ENCODE data around the gene KCNQ5.

Gene KCNQ5

DNA sequence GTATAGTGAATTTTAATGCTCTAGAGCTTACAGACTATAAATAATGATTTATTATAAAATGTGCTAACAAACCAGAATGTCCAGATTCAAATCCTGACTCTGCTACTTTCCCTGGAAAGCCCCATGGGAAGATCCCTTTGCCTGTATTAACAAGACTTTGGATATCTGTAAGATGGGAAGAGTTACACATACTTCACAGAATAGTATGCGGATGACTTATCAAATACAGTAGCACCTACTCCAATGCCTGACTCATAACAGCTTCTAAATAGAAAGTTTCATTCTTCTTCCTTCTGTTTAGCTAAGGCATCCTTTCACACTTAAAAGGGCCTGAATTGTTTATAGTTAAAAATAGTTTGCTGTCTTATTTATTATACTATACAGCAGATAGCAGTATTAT, 166.3 kb downstream of the KCNQ5 start:
- Histone ChIP-seq H3K27ac (ENCODE audit: low read depth, low read length) (no peak overlapping the region), H3K79me2 (ENCODE audit: insufficient read depth, low read length) (peaks cover 47% of the 10 kb centered on the region), H3K9ac (ENCODE audit: low read length) (no peak overlapping the region), H3K27me3 (ENCODE audit: low read length) (no peaks in the 10 kb centered on the region), H3K36me3 (ENCODE audit: low read length) (no peaks in the 10 kb centered on the region), H3K9me3 (ENCODE audit: insufficient read depth, low read length) (no peaks in the 10 kb centered on the region), H3K4me3 (ENCODE audit: insufficient read depth, low read length, poor library complexity, severe bottlenecking) (no peak overlapping the region), H3K4me2 (ENCODE audit: low read depth, low read length, poor library complexity, severe bottlenecking) (no peak overlapping the region), H3F3A (ENCODE audit: insufficient read depth) (no peaks in the 10 kb centered on the region), H3K9me2 (replicated peaks; ENCODE audit: insufficient read depth, low read length) (no peaks in the 10 kb centered on the region), H4K20me1 (ENCODE audit: low read depth, low read length) (no peaks in the 10 kb centered on the region; the same call in 1 of the 2 replicates), H2AFZ (ENCODE audit: low read depth, low read length, severe bottlenecking) (no peak overlapping the region)
- TF ChIP-seq, protein P1, sequence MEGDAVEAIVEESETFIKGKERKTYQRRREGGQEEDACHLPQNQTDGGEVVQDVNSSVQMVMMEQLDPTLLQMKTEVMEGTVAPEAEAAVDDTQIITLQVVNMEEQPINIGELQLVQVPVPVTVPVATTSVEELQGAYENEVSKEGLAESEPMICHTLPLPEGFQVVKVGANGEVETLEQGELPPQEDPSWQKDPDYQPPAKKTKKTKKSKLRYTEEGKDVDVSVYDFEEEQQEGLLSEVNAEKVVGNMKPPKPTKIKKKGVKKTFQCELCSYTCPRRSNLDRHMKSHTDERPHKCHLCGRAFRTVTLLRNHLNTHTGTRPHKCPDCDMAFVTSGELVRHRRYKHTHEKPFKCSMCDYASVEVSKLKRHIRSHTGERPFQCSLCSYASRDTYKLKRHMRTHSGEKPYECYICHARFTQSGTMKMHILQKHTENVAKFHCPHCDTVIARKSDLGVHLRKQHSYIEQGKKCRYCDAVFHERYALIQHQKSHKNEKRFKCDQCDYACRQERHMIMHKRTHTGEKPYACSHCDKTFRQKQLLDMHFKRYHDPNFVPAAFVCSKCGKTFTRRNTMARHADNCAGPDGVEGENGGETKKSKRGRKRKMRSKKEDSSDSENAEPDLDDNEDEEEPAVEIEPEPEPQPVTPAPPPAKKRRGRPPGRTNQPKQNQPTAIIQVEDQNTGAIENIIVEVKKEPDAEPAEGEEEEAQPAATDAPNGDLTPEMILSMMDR (IDR thresholded peaks at IDR 0.05; ENCODE audit: insufficient read depth, low read length, poor library complexity, severe bottlenecking): no peak
- no peak for TF ChIP-seq EZH2phosphoT487 (conservative IDR thresholded peaks at IDR 0.05; ENCODE audit: low read length)

DNA sequence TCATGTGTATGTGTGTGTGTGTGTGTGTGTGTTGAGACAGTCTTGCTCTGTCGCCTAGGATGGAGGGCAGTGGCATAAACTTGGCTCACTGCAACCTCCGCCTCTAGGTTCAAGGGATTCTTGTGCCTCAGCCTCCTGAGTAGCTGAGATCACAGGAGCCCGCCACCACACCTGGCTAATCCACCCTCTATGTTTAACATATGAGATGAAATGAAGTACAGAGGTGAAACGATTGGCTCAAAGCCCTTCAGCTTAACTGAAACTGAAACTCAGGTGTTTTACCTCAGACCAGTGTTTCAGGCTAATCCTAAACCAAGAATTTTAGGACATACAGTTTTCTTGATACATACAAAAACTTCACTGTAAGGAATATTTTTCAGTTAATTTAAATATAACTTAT, 167.3 kb downstream of the KCNQ5 start:
- TF ChIP-seq, protein P1 (IDR thresholded peaks at IDR 0.05; ENCODE audit: insufficient read depth, low read length, poor library complexity, severe bottlenecking): no peak
- TF ChIP-seq EZH2phosphoT487 (conservative IDR thresholded peaks at IDR 0.05; ENCODE audit: low read length): no peak
- no peaks in the 10 kb centered on the region for H3K9me3 ChIP-seq (ENCODE audit: insufficient read depth, low read length)
- H3K36me3 ChIP-seq (ENCODE audit: low read length): no peaks in the 10 kb centered on the region
- no peak overlapping the region for H3K4me2 ChIP-seq (ENCODE audit: low read depth, low read length, poor library complexity, severe bottlenecking)
- no peak overlapping the region for H3K4me3 ChIP-seq (ENCODE audit: insufficient read depth, low read length, poor library complexity, severe bottlenecking)
- no peaks in the 10 kb centered on the region; the same call in 1 of the 2 replicates for H4K20me1 ChIP-seq (ENCODE audit: low read depth, low read length)
- H3K79me2 ChIP-seq (ENCODE audit: insufficient read depth, low read length): peaks cover 44% of the 10 kb centered on the region
- H3K27me3 ChIP-seq (ENCODE audit: low read length): no peaks in the 10 kb centered on the region
- no peak overlapping the region for H2AFZ ChIP-seq (ENCODE audit: low read depth, low read length, severe bottlenecking)
- no peaks in the 10 kb centered on the region for H3K9me2 ChIP-seq (replicated peaks; ENCODE audit: insufficient read depth, low read length)
- no peaks in the 10 kb centered on the region for H3F3A ChIP-seq (ENCODE audit: insufficient read depth)
- H3K27ac ChIP-seq (ENCODE audit: low read depth, low read length): no peak overlapping the region
- H3K9ac ChIP-seq (ENCODE audit: low read length): no peak overlapping the region

DNA sequence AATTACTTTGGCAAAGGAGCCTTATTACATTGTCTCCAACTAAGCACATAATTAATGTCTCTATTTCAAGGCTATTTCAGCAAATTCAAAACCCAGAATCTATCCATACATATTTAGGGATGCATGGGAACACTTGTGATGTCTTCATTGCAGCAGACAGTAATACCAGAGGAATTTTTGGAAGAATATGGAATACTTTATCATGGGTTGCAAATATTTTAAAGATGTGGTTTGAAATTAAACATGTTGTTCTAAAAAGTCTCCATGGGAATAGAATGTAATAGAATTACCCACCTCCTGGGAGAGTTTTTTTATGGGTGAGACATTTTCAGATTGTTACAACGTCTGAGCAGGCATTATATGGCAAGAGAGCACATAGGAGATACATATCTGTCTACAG, 170.8 kb downstream of the KCNQ5 start:
- Histone ChIP-seq H3K27ac (ENCODE audit: low read depth, low read length) (no peak overlapping the region), H3K9me2 (replicated peaks; ENCODE audit: insufficient read depth, low read length) (no peaks in the 10 kb centered on the region), H3K79me2 (ENCODE audit: insufficient read depth, low read length) (peaks cover 23% of the 10 kb centered on the region), H2AFZ (ENCODE audit: low read depth, low read length, severe bottlenecking) (no peak overlapping the region), H3K9ac (ENCODE audit: low read length) (no peak overlapping the region), H3K27me3 (ENCODE audit: low read length) (no peaks in the 10 kb centered on the region), H3F3A (ENCODE audit: insufficient read depth) (no peaks in the 10 kb centered on the region), H4K20me1 (ENCODE audit: low read depth, low read length) (no peaks in the 10 kb centered on the region; the same call in 1 of the 2 replicates), H3K9me3 (ENCODE audit: insufficient read depth, low read length) (no peaks in the 10 kb centered on the region), H3K36me3 (ENCODE audit: low read length) (no peaks in the 10 kb centered on the region), H3K4me3 (ENCODE audit: insufficient read depth, low read length, poor library complexity, severe bottlenecking) (no peak overlapping the region), H3K4me2 (ENCODE audit: low read depth, low read length, poor library complexity, severe bottlenecking) (no peak overlapping the region)
- TF ChIP-seq EZH2phosphoT487 (conservative IDR thresholded peaks at IDR 0.05; ENCODE audit: low read length): no peak
- TF ChIP-seq, protein P1 (IDR thresholded peaks at IDR 0.05; ENCODE audit: insufficient read depth, low read length, poor library complexity, severe bottlenecking): no peak

Data from SU-DHL-6 (cell line).